IPS-18a (cell line): ENCODE data around the gene DHRS1.

Source experiments
- H3K27ac ChIP-seq: one replicate; pipeline ENCODE4 v1.5.1; 2013; ENCODE audit warnings: low read length
- H3K27me3 ChIP-seq: one replicate; pipeline ENCODE4 v1.6.1; 2013; ENCODE audit warnings: mild to moderate bottlenecking, low read length; ENCODE audit not compliant: control insufficient read depth, insufficient read depth
- H3K36me3 ChIP-seq: one replicate; pipeline ENCODE4 v1.6.1; 2013; ENCODE audit warnings: low read depth, low read length; ENCODE audit not compliant: control insufficient read depth
- H3K4me1 ChIP-seq: one replicate; pipeline ENCODE4 v1.6.1; 2013; ENCODE audit warnings: low read depth, low read length; ENCODE audit not compliant: control insufficient read depth
- H3K4me3 ChIP-seq: one replicate; pipeline ENCODE4 v1.5.1; 2013; ENCODE audit warnings: low read length
- H3K9ac ChIP-seq: one replicate; pipeline ENCODE4 v1.6.1; 2013; ENCODE audit warnings: mild to moderate bottlenecking, low read length, moderate library complexity
- H3K9me3 ChIP-seq: one replicate; pipeline ENCODE4 v1.6.1; 2013; ENCODE audit warnings: low read depth, low read length; ENCODE audit not compliant: control insufficient read depth

Gene DHRS1

GRCh38 chr14:24313913-24314312 lies 14.3 kb upstream of the DHRS1 start:
- H3K36me3 ChIP-seq: peaks cover 3% of the 10 kb centered on the region
- peaks cover 20% of the 10 kb centered on the region for H3K27me3 ChIP-seq
- no peak overlapping the region for H3K9ac ChIP-seq
- no peaks in the 10 kb centered on the region for H3K4me1 ChIP-seq
- no peak overlapping the region for H3K27ac ChIP-seq
- no peaks in the 10 kb centered on the region for H3K9me3 ChIP-seq
- H3K4me3 ChIP-seq: no peak overlapping the region

DNA sequence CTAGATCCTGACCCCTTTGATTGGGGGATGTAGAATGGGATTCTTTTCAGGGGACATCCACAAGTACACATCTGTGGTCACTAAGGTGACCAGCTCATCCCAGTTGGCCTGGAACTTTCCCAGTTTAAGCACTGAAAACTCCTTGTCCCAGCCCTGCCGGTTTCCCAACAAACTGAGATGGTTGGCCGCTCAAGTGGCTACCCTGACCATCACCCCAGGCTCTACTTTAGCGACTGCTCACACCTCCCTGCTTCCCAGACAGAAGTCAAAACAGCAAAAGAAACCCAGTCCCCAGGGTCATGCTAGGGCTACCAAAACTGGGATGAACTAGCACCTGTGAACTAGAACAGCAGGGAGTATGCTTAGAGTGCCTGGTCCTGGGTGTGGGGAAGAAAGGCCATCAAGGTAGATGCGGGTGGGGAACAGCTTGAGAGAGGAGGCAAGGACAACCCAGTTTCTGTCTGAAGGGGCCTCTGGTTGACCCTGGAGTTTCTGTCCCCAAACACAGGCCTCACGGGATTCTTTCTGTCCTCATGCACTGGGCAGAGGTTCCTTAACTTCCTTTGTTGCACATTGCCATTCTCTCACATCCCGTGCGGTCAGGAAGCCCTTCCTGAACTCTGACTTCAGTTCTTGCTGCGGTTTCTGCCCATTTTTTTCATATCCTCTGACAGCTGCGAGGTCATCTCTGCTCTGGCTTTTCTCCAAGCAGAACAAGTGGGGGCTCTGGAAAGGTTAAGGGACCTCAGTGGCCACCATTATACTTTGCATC lies 13.3 kb upstream of the DHRS1 start:
- no peak overlapping the region for H3K4me3 ChIP-seq
- peaks cover 12% of the 10 kb centered on the region for H3K27me3 ChIP-seq
- no peak overlapping the region for H3K27ac ChIP-seq
- H3K4me1 ChIP-seq: no peaks in the 10 kb centered on the region
- H3K9ac ChIP-seq: no peak overlapping the region
- H3K36me3 ChIP-seq: peaks cover 3% of the 10 kb centered on the region
- no peaks in the 10 kb centered on the region for H3K9me3 ChIP-seq

GRCh38 chr14:24311837-24312615 lies 12.4 kb upstream of the DHRS1 start:
- Histone ChIP-seq H3K9ac (no peak overlapping the region), H3K9me3 (no peaks in the 10 kb centered on the region), H3K27me3 (peaks cover 3% of the 10 kb centered on the region), H3K27ac (no peak overlapping the region), H3K36me3 (peaks cover 4% of the 10 kb centered on the region), H3K4me1 (no peaks in the 10 kb centered on the region), H3K4me3 (no peak overlapping the region)

GRCh38 chr14:24310646-24311604 lies 11.3 kb upstream of the DHRS1 start, which contains the start of gene LTB4R:
Gene LTB4R (plus strand): TSS chr14:24311502. CDS start chr14:24315652, 4,150 bp downstream.
- Histone ChIP-seq H3K27ac (no peak within 1 kb of the TSS), H3K4me3 (no peak within 1 kb of the TSS), H3K36me3 (peaks cover 15% of the 10 kb centered on the region), H3K9me3 (no peaks in the 10 kb centered on the region), H3K9ac (no peak within 1 kb of the TSS), H3K27me3 (no peaks in the 10 kb centered on the region), H3K4me1 (no peaks in the 10 kb centered on the region)

DNA sequence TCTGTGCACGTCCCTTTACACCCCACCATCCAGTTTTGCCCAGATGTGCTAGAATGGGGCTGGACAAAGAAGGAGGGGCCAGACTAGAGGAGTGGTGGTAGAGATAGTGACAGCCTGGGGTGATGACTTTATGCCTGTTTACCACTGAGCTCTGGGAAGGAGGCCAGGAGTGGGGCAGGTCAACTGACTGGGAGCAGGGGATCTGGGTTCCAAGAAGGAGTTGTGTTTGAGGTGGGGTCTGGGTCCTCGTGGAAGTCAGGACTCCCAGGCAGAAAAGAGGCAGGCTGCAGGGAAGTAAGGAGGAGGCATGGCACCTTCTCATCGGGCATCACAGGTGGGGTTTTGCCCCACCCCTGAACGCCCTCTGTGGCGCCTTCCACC lies 10.7 kb upstream of the DHRS1 start:
- peaks cover 21% of the 10 kb centered on the region for H3K36me3 ChIP-seq
- no peak overlapping the region for H3K4me3 ChIP-seq
- H3K27me3 ChIP-seq: no peaks in the 10 kb centered on the region
- no peaks in the 10 kb centered on the region for H3K4me1 ChIP-seq
- no peaks in the 10 kb centered on the region for H3K9me3 ChIP-seq
- no peak overlapping the region for H3K27ac ChIP-seq
- no peak overlapping the region for H3K9ac ChIP-seq

GRCh38 chr14:24309538-24310264 lies 10.1 kb upstream of the DHRS1 start, which contains the start of gene LTB4R2:
Gene LTB4R2 (plus strand): TSS chr14:24310140. CDS start chr14:24310665, 525 bp downstream.
- Histone ChIP-seq H3K4me3 (no peak within 1 kb of the TSS), H3K36me3 (peaks cover 25% of the 10 kb centered on the region), H3K9ac (no peak within 1 kb of the TSS), H3K4me1 (no peaks in the 10 kb centered on the region), H3K9me3 (no peaks in the 10 kb centered on the region), H3K27me3 (no peaks in the 10 kb centered on the region), H3K27ac (no peak within 1 kb of the TSS)

DNA sequence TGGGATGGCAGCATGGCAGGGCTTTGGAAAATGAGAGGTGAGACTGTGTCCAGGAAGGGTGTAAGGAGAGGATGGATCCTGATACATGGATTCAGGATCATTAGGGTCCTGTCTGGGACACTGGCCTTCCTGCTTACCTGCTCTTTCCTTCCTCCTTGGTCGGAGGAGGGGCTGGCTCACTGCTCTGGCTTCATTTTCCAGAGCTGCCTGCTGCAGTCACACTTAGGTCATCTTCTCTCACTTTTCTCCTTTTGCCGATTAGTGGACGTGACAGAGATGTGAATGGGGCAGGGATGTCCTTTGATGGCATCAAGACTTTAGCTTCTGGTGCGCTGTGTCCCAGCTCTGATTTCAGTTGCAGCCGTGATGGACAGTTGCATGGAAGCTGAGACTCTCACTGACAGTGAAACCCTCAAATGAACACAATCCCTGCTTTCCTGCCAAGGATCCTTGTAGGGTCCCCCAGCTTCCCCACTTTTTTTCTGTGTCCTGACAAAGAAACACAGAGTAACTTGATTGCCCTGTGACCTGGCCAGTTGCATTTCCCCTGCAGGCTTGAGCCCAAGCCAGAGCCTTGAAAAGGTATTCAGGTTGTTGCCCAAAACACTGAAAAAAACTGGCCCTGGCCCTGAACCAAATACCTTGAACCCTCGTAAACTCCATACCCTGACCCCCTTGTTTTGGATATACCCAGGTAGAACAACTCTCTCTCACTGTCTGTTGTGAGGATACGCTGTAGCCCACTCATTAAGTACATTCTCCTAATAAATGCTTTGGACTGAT lies 9.0 kb upstream of the DHRS1 start:
- Histone ChIP-seq H3K9me3 (no peaks in the 10 kb centered on the region), H3K27me3 (no peaks in the 10 kb centered on the region), H3K9ac (no peak overlapping the region), H3K4me1 (no peaks in the 10 kb centered on the region), H3K4me3 (no peak overlapping the region), H3K27ac (no peak overlapping the region), H3K36me3 (peaks cover 37% of the 10 kb centered on the region)

- no peak within 1 kb of the TSS for H3K9ac ChIP-seq
- peaks cover 44% of the 10 kb centered on the region for H3K36me3 ChIP-seq
- no peak within 1 kb of the TSS for H3K27ac ChIP-seq
Measured at GRCh38 chr14:24307575-24308341, 8.2 kb upstream of the DHRS1 start, which contains the start of gene CIDEB. Gene CIDEB (minus strand): TSS chr14:24307977. CDS start chr14:24307858, 119 bp downstream.

GRCh38 chr14:24307156-24307574 lies 7.6 kb upstream of the DHRS1 start:
- H3K27ac ChIP-seq: no peak overlapping the region
- H3K4me3 ChIP-seq: no peak overlapping the region
- H3K27me3 ChIP-seq: no peaks in the 10 kb centered on the region
- H3K9me3 ChIP-seq: no peaks in the 10 kb centered on the region
- H3K4me1 ChIP-seq: no peaks in the 10 kb centered on the region
- H3K36me3 ChIP-seq: peaks cover 50% of the 10 kb centered on the region
- H3K9ac ChIP-seq: no peak overlapping the region

More at GRCh38 chr14:24307575-24308341, 8.2 kb upstream of the DHRS1 start, which contains the start of gene CIDEB:
- H3K4me3 ChIP-seq: no peak within 1 kb of the TSS
- no peaks in the 10 kb centered on the region for H3K9me3 ChIP-seq
- no peaks in the 10 kb centered on the region for H3K27me3 ChIP-seq
- H3K4me1 ChIP-seq: no peaks in the 10 kb centered on the region
